NCI-H1694 treated with DMSO at 0.1 percent for 48 hours (cell line): ENCODE data around the gene DAP.

Experiments
- DNase-seq: peaks from one replicate; lab custom pipeline; 2025; lab: John Stamatoyannopoulos, UW

DAP gene

GRCh38 chr5:10671041-10672008 lies 89.7 kb downstream of the DAP start:
- DNase-seq = no peak

GRCh38 chr5:10669983-10670382 lies 91.1 kb downstream of the DAP start:
- no peak for DNase-seq

GRCh38 chr5:10668697-10669096 lies 92.3 kb downstream of the DAP start:
- no peak for DNase-seq

- DNase-seq = no peak
Measured at GRCh38 chr5:10667431-10668057, 93.5 kb downstream of the DAP start.

- no peak for DNase-seq
Measured at GRCh38 chr5:10666531-10667299, 94.3 kb downstream of the DAP start.

GRCh38 chr5:10665799-10666198 lies 95.2 kb downstream of the DAP start:
- DNase-seq = no peak

GRCh38 chr5:10664180-10664769 lies 96.8 kb downstream of the DAP start:
- peak; percentile 33 for DNase-seq

GRCh38 chr5:10663489-10664179 lies 97.4 kb downstream of the DAP start:
- peak; percentile 92 for DNase-seq

GRCh38 chr5:10662661-10663488 lies 98.2 kb downstream of the DAP start:
- no peak for DNase-seq

- no peak for DNase-seq
Measured at GRCh38 chr5:10662083-10662482, 99.0 kb downstream of the DAP start.

GRCh38 chr5:10661401-10661800 lies 99.6 kb downstream of the DAP start:
- DNase-seq = no peak

GRCh38 chr5:10660720-10661387 lies 100.2 kb downstream of the DAP start:
- DNase-seq = no peak

- no peak for DNase-seq
Measured at GRCh38 chr5:10660135-10660534, 100.9 kb downstream of the DAP start.

- DNase-seq = no peak
Measured at GRCh38 chr5:10658265-10658664, 102.8 kb downstream of the DAP start.

GRCh38 chr5:10655972-10656830 lies 104.8 kb downstream of the DAP start:
- DNase-seq = no peak

GRCh38 chr5:10655161-10655971 lies 105.7 kb downstream of the DAP start:
- DNase-seq = peak; percentile 79

- DNase-seq = no peak
Measured at GRCh38 chr5:10654566-10654965, 106.5 kb downstream of the DAP start.

- DNase-seq = no peak
Measured at GRCh38 chr5:10653751-10654400, 107.2 kb downstream of the DAP start.
